ENCODE results near the gene TULP4. TPM values are rescaled to one million over a fixed set of nuclear protein-coding genes. Genes with fewer than 3 reads are reported as not detected.
"Not testable (repeated sequence)": the region's sequence is repeated elsewhere in the genome, so short reads cannot be mapped to it uniquely, and the experiment has no call there.

The TULP4 gene
- total RNA-seq, 1 experiment from 2014 or later = 27.8 TPM

DNA sequence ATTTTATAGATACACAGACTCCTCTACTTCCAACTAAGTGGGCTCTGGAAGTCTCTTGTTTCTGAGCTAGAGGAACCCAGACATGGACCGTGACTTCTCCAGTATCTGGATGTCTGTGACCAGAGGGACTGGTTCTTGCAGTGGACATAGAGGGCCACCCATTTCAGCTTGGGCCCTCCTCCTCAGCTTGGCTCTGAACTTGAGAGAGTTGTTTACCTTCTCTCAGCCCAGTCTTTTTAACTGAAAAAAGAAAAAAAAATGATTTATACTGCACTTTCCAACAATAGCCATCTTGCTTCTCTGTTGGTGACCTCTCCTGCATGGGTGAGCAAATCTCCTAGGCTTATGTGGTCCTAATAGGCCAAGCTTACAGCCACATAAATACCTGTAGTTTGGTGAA, 187.3 kb downstream of the TULP4 start:
- DNase-seq (ENCODE audit: low read depth) = no peak

DNA sequence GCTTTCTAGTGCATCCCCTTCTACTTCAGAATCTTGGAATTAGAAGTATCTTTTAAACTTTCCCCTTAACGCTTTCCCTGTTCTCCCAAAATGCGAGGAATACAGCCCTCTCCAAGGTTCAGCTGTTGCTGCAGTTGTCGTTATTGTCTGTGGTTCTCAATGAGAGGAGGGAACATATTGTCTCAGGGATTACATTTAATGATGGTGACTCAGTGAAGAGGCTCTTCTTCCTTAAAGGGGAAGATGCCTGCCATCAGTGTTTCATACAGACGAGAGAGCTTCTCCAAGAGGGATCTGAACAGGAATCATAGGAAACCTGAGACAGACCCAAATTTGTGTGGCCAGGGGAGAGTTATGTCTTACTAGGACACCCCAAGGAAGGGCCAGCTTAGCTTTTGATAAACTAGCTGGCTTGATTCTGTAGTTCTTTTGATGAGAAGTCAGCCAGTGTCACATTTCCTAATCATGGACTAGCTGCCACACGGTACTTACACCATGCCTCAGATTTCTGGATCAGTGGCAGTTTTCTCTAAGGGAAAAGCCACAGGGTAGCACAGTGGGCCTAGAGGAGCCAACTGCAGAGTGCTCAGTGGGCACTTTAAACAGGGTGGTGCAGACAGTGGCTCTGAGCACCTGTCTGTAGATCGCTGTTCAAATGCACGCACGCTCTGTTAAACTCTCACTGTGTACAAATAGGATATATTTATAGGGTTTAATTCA, 187.9 kb downstream of the TULP4 start:
- peak; percentile 33 for DNase-seq (ENCODE audit: low read depth)

DNA sequence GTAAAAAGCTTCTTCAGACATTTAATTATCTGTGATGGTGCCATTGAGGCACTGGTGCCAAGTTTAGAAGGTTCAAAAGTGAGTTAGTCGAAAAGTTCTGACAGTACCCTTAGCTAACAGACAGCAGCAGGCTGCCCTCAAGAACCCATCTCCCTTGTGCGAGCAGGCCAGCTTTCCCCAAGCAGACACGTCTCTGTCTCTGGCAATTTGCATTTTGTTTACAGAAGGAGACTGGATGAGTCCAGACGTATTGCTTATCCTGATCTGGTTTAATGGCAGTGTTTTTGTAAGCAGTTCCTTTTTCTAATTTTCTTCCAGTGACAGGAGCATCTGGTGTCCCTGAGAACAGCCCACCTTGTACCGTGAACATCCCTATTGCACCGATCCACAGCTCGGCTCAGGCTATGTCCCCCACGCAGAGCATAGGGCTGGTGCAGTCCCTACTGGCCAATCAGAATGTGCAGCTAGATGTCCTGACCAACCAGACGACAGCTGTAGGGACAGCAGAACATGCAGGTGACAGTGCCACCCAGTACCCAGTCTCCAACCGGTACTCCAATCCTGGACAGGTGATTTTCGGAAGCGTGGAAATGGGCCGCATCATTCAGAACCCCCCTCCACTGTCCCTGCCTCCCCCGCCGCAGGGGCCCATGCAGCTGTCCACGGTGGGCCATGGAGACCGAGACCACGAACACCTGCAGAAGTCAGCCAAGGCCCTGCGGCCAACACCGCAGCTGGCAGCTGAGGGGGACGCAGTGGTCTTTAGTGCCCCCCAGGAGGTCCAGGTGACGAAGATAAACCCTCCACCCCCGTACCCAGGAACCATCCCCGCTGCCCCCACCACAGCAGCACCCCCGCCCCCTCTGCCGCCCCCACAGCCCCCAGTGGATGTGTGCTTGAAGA, 189.3 kb downstream of the TULP4 start:
- no peak for DNase-seq (ENCODE audit: low read depth)

DNA sequence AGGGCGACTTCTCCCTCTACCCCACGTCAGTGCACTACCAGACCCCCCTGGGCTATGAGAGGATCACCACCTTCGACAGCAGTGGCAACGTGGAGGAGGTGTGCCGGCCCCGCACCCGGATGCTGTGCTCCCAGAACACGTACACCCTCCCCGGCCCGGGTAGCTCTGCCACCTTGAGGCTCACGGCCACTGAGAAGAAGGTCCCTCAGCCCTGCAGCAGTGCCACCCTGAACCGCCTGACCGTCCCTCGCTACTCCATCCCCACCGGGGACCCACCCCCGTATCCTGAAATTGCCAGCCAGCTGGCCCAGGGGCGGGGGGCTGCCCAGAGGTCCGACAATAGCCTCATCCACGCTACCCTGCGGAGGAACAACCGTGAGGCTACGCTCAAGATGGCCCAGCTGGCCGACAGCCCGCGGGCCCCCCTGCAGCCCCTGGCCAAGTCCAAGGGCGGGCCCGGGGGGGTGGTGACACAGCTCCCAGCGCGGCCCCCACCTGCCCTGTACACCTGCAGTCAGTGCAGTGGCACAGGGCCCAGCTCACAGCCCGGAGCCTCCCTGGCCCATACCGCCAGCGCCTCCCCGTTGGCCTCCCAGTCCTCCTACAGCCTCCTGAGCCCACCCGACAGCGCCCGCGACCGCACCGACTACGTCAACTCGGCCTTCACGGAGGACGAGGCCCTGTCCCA, 190.1 kb downstream of the TULP4 start:
- no peak for DNase-seq (ENCODE audit: low read depth)

DNA sequence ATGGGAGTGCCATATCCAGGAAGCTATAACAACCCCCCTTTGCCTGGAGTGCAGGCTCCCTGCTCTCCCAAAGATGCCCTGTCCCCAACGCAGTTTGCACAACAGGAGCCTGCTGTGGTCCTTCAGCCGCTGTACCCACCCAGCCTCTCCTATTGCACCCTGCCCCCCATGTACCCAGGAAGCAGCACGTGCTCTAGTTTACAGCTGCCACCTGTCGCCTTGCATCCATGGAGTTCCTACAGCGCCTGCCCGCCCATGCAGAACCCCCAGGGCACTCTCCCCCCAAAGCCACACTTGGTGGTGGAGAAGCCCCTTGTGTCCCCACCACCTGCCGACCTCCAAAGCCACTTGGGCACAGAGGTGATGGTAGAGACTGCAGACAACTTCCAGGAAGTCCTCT, 191.0 kb downstream of the TULP4 start:
- no peak for DNase-seq (ENCODE audit: low read depth)

DNA sequence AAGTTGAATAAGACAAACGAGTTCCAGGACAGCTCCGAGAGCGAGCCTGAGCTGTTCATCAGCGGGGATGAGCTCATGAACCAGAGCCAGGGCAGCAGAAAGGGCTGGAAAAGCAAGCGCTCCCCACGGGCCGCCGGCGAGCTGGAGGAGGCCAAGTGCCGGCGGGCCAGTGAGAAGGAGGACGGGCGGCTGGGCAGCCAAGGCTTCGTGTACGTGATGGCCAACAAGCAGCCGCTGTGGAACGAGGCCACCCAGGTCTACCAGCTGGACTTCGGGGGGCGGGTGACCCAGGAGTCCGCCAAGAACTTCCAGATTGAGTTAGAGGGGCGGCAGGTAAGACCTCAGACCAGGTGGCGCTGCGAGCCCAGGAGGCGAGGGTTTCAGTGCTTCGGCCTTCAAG, 191.6 kb downstream of the TULP4 start:
- DNase-seq (ENCODE audit: low read depth) = no peak

DNA sequence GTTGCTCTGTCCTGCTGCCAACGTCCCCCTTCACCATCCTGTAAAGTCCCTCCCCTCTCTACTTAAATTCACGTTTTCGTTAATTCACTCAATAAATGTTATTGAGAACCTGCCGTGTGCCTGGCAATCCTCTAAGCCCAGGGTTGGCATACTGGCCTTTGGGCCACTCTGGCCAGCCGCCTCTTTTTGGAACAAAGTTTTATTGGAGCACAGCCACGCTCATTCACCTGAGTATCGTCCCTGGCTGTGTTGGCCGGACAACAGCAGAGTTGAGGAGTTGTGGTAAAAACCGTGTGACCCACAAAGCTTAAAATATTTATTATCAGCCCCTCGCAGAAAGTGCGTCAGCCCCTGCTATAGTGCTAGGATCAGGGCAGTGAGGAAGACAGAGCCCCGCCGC, 192.9 kb downstream of the TULP4 start:
- DNase-seq (ENCODE audit: low read depth) = no peak

DNA sequence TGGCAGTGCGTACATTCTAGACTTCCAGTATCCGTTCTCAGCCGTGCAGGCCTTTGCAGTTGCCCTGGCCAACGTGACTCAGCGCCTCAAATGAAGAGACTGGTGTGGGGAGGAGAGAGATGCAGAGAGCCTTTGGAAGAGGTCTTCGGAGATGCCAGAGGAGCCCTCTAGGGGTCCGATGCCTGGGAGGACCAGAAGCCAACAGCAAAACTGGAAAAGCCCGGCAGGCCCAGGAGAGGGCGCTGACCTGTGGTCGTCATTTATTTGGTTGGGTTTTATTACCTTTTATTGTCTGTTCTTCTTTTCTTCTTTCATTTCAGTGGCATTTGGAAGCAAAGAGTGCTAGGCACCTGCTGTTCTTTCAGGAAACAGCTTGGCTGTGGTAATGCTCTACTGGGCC, 194.3 kb downstream of the TULP4 start:
- DNase-seq (ENCODE audit: low read depth) = peak; percentile 37

DNA sequence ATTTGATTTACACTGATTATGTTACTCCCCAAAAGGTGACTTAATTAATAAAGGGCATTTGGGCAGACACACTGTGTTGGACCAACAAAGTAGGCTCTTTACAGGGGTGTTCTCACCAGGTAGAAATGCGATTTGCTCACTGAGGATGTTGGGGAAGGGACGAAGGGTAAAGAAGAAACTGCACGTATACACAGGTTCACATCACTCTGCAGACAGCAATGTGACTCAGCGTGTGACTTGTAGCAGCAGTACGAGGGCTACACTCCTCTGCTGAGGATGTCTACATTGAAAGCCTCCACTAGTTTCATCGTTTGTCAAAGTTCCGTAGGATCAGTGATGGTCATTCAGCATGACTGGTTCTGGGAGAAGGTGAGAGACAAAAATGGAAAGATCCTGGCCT, 194.9 kb downstream of the TULP4 start:
- DNase-seq (ENCODE audit: low read depth) = no peak

DNA sequence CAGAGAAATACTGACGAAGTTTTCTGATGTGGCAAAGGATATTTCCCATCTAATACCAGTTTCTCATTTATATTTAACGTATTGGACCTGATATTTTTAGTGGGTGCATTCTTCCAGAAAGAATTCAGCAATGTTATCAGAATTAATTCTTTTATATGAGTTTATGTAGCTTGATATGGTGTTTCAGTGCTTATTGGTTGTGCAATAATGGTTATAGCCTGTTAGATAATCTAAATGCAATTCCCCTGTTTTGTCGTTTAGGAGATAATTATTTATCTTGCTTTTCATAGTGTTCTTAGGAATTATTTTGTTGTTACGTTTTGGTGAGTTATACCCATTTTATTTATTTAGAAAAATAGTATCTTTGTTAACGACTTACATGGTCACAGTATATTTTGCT, 196.2 kb downstream of the TULP4 start:
- no peak for DNase-seq (ENCODE audit: low read depth)

DNA sequence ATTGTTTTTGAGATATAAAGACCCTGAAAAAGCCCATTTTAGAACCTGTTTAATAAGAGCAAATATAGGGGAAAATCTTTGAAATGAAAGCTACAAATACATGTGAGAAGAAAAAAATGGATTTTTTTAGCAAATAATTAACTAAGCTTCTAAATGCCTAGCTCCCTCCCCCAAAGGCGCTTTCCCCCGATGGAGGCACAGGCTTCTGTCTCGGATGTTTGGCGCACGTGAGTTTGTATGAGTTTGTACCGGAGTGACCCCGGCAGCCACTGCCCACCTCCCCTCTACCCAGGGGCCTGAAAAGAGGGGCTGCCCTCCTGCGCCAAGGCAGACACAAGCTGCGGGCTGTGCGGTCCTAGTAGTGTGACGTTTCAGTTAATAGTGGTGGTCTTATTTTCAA, 197.2 kb downstream of the TULP4 start:
- DNase-seq (ENCODE audit: low read depth) = no peak

DNA sequence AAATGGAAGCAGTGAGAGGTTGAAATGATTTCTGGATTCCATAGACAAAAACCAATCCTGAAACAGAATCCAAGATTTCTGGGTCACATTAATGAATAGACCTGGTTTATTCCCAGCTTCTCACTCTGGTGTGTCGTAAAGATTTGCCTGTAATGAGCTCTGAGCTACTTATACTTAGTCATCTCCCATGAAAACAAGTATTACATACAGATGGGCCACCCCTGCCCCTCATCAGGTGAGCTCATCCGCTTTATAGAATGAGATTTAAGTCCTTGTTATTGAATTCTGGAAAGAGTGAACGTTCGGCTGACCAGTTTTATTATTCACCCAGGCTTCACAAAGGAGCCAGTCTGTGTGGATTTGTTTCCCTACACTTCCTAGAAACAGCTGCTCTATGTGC, 200.5 kb downstream of the TULP4 start:
- no peak for DNase-seq (ENCODE audit: low read depth)

DNA sequence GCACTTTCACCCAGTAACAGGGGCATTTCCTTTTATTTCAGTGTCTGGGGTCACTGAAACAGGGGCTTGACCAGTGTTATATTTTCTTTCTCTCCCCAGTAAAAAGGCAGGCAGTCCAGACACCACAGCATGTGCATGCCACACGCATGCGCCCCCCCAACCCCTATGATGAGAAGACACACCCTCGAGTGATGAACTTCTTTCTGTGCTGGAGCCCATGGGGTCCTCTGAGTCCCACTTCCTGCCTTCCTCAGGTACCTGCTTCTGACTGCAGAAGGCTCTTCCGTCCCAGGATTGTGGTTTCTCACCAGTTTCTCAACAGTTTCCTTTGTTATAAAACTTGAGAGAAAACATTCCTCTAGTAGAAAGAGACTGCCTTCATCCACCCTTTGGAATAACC, 201.9 kb downstream of the TULP4 start:
- DNase-seq (ENCODE audit: low read depth) = no peak

DNA sequence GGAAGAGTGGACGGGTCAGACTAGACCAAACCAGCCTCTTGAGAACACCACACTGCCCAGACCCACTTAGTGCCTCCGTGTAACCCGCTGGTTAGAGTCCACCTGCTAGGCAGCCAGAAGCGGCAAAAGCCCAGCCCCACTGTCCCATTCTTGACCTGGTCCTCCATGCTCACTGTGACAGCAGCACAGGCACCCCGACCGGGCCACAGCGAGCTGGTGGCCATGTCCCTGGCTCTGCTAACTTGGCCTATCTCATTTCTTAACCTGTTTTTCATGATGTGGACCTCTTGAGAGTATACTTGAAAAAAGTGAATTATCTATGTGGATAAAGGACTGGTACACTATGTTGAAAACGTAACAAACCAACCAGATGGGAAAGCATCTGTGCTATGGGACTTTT, 202.7 kb downstream of the TULP4 start:
- DNase-seq (ENCODE audit: low read depth) = no peak

DNA sequence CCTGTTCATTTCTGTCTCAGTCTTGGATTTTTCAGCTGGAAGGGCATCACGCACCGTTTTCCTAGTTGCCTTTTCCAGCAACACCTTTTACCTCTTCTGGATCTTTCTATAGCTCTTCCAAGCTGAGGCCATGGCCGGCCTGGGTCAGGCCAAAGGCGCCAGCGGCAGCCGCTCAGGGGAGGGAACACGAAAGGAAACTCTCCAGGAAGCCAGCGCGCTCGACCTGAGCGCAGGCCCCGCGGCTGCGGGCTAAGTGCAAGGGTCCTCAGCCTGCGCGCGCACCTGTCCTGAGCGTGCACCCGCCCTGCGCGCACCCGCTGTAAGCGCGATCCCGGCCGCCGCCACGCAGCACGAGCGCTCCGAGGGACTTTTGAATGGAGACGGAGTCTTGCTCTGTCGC, 203.8 kb downstream of the TULP4 start:
- no peak for DNase-seq (ENCODE audit: low read depth)

DNA sequence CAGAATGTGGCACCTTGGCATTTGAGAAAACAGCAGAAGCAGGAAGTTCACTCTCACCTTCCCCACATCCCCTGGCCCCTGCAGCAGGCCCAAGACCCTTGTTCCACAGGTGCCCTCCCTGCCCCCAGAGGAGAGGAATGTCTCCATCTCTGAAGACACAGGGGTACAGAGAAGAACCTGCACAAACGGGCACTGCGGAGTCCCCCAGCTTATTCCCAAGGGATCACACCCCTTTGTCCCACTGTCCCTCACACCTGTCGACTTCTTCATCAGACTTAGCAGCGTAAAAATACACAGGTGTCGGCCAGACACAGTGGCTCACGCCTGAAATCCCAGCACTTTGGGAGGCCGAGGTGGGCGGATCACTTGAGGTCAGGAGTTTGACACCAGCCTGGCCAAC, 204.8 kb downstream of the TULP4 start:
- DNase-seq (ENCODE audit: low read depth) = no peak

DNA sequence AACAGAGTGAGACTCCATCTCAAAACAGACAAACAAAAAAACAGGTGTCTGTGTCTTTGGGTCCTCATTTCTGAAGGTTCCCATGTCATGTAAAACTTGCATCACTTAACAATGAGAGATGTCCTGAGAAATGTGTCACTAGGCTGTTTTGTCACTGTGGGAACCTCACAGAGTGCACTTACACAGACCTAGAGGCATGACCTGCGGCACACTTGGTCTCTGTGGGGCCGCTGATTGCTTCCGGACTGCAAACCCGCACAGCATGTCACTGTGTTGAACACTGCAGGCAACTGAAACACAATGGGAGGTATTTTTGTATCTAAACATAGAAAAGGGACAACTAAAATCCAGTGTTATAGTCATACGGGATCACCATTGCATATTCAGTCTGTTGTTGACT, 205.3 kb downstream of the TULP4 start:
- DNase-seq (ENCODE audit: low read depth) = no peak

DNA sequence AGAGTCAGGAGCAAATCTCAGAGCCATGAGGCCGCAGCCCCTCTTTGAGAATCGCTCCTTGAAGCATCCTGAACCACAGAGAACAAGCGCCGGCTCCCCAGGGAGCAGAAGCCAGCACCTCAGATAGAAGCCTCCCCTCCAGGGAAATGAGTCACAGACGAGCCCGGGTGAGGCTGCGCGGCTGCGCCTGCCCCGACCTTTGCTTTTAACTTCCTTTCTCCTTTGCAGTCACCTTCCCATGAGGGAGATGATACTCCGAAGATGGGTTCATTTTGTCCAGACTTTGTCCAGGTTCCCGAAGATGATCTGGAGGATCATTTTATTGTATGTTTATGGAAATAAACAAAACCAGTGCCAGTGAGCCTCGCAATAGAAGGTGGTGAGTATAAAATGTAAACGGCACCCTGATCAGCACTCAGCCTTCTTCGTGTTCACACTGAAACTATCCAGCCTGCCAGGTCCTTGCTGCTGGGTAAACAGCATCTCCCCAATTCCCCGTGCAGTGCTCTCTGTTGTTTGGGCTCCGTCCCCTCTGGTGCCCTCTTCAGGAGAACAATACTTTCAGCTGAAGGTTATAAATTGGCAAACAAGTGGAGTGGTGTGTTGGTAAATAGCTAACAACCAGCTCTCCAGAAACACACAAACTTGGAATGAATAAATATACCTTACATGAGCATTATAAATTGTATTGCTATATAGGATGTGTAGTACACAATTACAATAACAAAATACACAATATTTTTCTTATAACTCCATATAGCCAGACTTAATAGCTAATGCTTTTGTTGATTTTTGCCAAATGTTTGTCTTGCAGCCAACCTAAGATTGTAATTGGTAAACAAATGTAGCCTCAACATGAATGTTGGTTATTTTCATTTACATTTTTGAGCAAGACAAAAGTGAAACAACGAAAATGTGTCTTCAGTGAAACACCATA, 206.2 kb downstream of the TULP4 start:
- peak; percentile 90 for DNase-seq (ENCODE audit: low read depth)

DNA sequence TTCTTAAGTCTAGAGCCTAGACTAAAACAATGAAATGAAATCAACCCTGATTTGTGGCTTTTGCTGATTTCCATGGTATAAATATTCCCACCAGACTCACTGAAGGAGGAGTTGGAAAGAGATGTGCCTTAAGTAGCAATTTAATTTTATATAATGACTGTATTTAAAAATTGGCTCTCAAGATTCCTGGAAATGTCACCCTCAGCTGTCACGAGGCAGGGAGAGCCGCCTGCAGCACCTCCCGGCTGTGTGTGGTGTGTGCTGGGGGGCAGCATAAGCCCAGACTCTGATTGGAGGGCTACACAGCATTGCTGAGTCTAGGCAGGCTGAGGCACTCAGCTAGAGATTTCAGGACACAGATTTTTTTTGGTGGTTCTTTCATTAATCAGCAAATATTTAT, 207.0 kb downstream of the TULP4 start:
- no peak for DNase-seq (ENCODE audit: low read depth)

DNA sequence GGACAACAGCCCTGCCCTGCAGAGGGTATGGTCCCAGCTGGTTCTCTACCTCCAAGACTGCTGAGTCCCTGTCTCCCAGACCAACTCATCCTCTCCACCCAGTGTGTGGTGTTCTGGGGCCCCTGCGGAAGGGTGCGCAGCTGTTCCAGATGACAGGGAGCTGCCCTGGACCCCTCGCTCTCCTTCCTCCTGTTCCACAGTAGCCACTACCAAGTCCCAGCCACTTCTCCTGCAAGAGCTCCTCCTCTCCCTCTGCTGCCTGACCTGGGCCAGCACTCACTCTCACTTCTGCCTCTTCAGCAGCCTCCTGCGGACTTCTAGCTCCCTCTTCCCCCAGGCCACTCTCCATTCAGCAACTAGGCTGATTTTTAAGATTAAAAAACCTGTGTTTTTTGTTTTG, 207.5 kb downstream of the TULP4 start:
- DNase-seq (ENCODE audit: low read depth) = no peak

DNA sequence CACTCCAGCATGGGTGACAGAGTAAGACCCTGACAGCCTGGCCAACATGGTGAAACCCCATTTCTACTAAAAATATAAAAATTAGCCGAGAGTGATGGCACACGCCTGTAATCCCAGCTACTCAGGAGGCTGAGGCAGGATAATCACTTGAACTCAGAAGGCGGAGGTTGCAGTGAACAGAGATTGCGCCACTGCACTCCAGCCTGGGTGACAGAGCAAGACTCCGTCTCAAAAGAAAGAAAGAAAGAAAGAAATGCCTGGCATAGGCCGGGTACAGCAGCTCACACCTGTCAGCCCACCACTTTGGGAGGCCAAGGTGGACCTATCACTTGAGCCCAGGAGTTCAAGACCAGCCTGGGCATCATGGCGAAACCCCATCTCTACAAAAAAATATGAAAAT, 208.7 kb downstream of the TULP4 start:
- DNase-seq (ENCODE audit: low read depth) = not testable (repeated sequence)
